Astrocyte (in vitro differentiated cells and primary cell): ENCODE data around the gene CCDC71. TPM values are rescaled to one million over a fixed set of nuclear protein-coding genes. Genes with fewer than 3 reads are reported as not detected.
A peak's percentile ranks its signal among the peaks of the same experiment; 100 is the strongest.

Experiments used
- DNase-seq: peaks from one replicate; pipeline ENCODE4 v3.0.0-alpha.2; 2010; ENCODE audit warnings: low read depth
- FAIRE-seq: peaks from 2 replicates; lab custom pipeline; 2011; peaks lifted over from hg19 to GRCh38; lab: Jason Lieb, UNC
- H2AFZ ChIP-seq: 2 replicates; pipeline ENCODE4 v1.6.0; 2012; ENCODE audit warnings: low read depth, low read length, inconsistent platforms
- H3K27ac ChIP-seq: 2 replicates; pipeline ENCODE4 v1.5.1; 2011; ENCODE audit warnings: low read depth, low read length, inconsistent platforms
- H3K27me3 ChIP-seq: 2 replicates; pipeline ENCODE4 v1.6.0; 2011; ENCODE audit warnings: low read length, inconsistent platforms; ENCODE audit not compliant: insufficient read depth
- H3K36me3 ChIP-seq: 2 replicates; pipeline ENCODE4 v1.5.1; 2011; ENCODE audit warnings: low read length, inconsistent platforms; ENCODE audit not compliant: insufficient read depth
- H3K4me1 ChIP-seq: 2 replicates; pipeline ENCODE4 v1.5.1; 2011; ENCODE audit warnings: low read length, inconsistent platforms; ENCODE audit not compliant: insufficient read depth
- H3K4me2 ChIP-seq: 2 replicates; pipeline ENCODE4 v1.6.0; 2012; ENCODE audit warnings: low read length, inconsistent platforms
- H3K4me3 ChIP-seq: 2 replicates; pipeline ENCODE4 v1.5.1; 2011; ENCODE audit warnings: low read depth, mild to moderate bottlenecking, low read length, inconsistent platforms; ENCODE audit not compliant: insufficient read depth
- H3K79me2 ChIP-seq: 2 replicates; pipeline ENCODE4 v1.6.0; 2012; ENCODE audit warnings: mild to moderate bottlenecking, low read length, inconsistent platforms; ENCODE audit not compliant: insufficient read depth
- H3K9ac ChIP-seq: 2 replicates; pipeline ENCODE4 v1.6.0; 2012; ENCODE audit warnings: mild to moderate bottlenecking, low read length, inconsistent platforms
- H3K9me3 ChIP-seq: 2 replicates; pipeline ENCODE4 v1.5.1; 2012; ENCODE audit warnings: low read depth, mild to moderate bottlenecking, low read length, inconsistent platforms; ENCODE audit not compliant: insufficient read depth
- H4K20me1 ChIP-seq: 2 replicates; pipeline ENCODE4 v1.6.0; 2012; ENCODE audit warnings: low read length, inconsistent platforms; ENCODE audit not compliant: insufficient read depth
- H3K27ac Mint-ChIP-seq: one replicate; pipeline ENCODE4 v1.8.0; 2021; ENCODE audit warnings: mild to moderate bottlenecking, mixed read lengths; ENCODE audit not compliant: unreplicated experiment
- H3K27me3 Mint-ChIP-seq: one replicate; pipeline ENCODE4 v1.8.0; 2021; ENCODE audit warnings: low read depth, mixed read lengths; ENCODE audit not compliant: unreplicated experiment
- H3K36me3 Mint-ChIP-seq: one replicate; pipeline ENCODE4 v1.8.0; 2021; ENCODE audit warnings: low read depth, mixed read lengths; ENCODE audit not compliant: unreplicated experiment
- H3K4me1 Mint-ChIP-seq: one replicate; pipeline ENCODE4 v1.8.0; 2021; ENCODE audit warnings: low read depth, mixed read lengths; ENCODE audit not compliant: unreplicated experiment
- H3K4me3 Mint-ChIP-seq: one replicate; pipeline ENCODE4 v1.8.0; 2021; ENCODE audit warnings: mild to moderate bottlenecking, moderate library complexity, mixed read lengths; ENCODE audit not compliant: unreplicated experiment
- H3K9me3 Mint-ChIP-seq: one replicate; pipeline ENCODE4 v1.8.0; 2021; ENCODE audit warnings: mild to moderate bottlenecking, mixed read lengths; ENCODE audit not compliant: unreplicated experiment
- CTCF ChIP-seq: IDR thresholded peaks from 2 replicates; pipeline ENCODE4 v1.5.1; 2011; ENCODE audit warnings: low read depth, mild to moderate bottlenecking, inconsistent platforms, low read length, moderate library complexity; ENCODE audit not compliant: insufficient read depth
- EZH2 ChIP-seq: IDR thresholded peaks from 2 replicates; pipeline ENCODE4 v1.6.1; 2012; ENCODE audit warnings: mild to moderate bottlenecking, low read length, inconsistent platforms; ENCODE audit not compliant: insufficient read depth
- total RNA-seq: library from RNA; stranded (reverse); gene quantifications from 2 replicates; pipeline ENCODE4 v1.2.1, GENCODE V29; 2021

CCDC71 gene
- total RNA-seq, 1 donor from 2014 or later: 18.5 TPM

- Histone ChIP-seq H4K20me1 (no peaks in the 10 kb centered on the region), H3K27ac (no peak overlapping the region), H2AFZ (no peak overlapping the region), H3K36me3 (no peaks in the 10 kb centered on the region), H3K4me3 (no peak overlapping the region), H3K9ac (no peak overlapping the region), H3K27me3 (no peaks in the 10 kb centered on the region), H3K79me2 (no peaks in the 10 kb centered on the region), H3K4me2 (no peak overlapping the region), H3K4me1 (no peaks in the 10 kb centered on the region), H3K9me3 (no peaks in the 10 kb centered on the region)
- H3K4me1 Mint-ChIP-seq: no peaks in the 10 kb centered on the region
- H3K27ac Mint-ChIP-seq: no peak overlapping the region
- no peaks in the 10 kb centered on the region for H3K36me3 Mint-ChIP-seq
- peaks cover 20% of the 10 kb centered on the region for H3K27me3 Mint-ChIP-seq
- H3K4me3 Mint-ChIP-seq: no peak overlapping the region
- no peaks in the 10 kb centered on the region for H3K9me3 Mint-ChIP-seq
- DNase-seq: no peak
- TF ChIP-seq EZH2: no peak
- TF ChIP-seq CTCF: no peak
- no peak for FAIRE-seq
These were observed 18.0 kb downstream of the CCDC71 start for GRCh38 chr3:49148159-49148558.

- Mint-ChIP-seq H3K27me3 (peaks cover 4% of the 10 kb centered on the region), H3K27ac (no peak overlapping the region), H3K9me3 (peaks cover 17% of the 10 kb centered on the region), H3K4me1 (peaks cover 3% of the 10 kb centered on the region), H3K4me3 (no peak overlapping the region), H3K36me3 (peaks cover 2% of the 10 kb centered on the region)
- no peaks in the 10 kb centered on the region for H3K79me2 ChIP-seq
- H3K4me3 ChIP-seq: no peak overlapping the region
- FAIRE-seq (no peak), DNase-seq (no peak)
- H3K4me1 ChIP-seq: no peaks in the 10 kb centered on the region
- no peaks in the 10 kb centered on the region for H4K20me1 ChIP-seq
- TF ChIP-seq EZH2 (no peak), CTCF (no peak)
- no peaks in the 10 kb centered on the region for H3K9me3 ChIP-seq
- H3K36me3 ChIP-seq: no peaks in the 10 kb centered on the region
- H3K27ac ChIP-seq: no peak overlapping the region
- no peak overlapping the region for H3K9ac ChIP-seq
- H3K4me2 ChIP-seq: no peak overlapping the region
- no peaks in the 10 kb centered on the region for H3K27me3 ChIP-seq
- no peak overlapping the region for H2AFZ ChIP-seq
These were observed 26.1 kb downstream of the CCDC71 start for GRCh38 chr3:49140080-49140479.

- Histone ChIP-seq H3K4me3 (no peak overlapping the region), H3K9ac (no peak overlapping the region), H4K20me1 (peaks cover 16% of the 10 kb centered on the region), H3K79me2 (peaks cover 24% of the 10 kb centered on the region), H3K9me3 (no peaks in the 10 kb centered on the region), H3K36me3 (peaks cover 3% of the 10 kb centered on the region), H3K4me2 (no peak overlapping the region), H2AFZ (no peak overlapping the region), H3K27me3 (no peaks in the 10 kb centered on the region), H3K4me1 (peaks cover 22% of the 10 kb centered on the region), H3K27ac (no peak overlapping the region)
- TF ChIP-seq EZH2 (no peak), CTCF (no peak)
- Mint-ChIP-seq H3K4me1 (peaks cover 10% of the 10 kb centered on the region), H3K36me3 (peaks cover 3% of the 10 kb centered on the region), H3K9me3 (peaks cover 3% of the 10 kb centered on the region), H3K27me3 (no peaks in the 10 kb centered on the region), H3K27ac (no peak overlapping the region), H3K4me3 (peak overlapping the region; percentile 14)
- FAIRE-seq (no peak), DNase-seq (no peak)
These were observed 30.6 kb downstream of the CCDC71 start for GRCh38 chr3:49135499-49135898.
